A673 (cell line): ENCODE data around the gene SEC22A. TPM values are rescaled to one million over a fixed set of nuclear protein-coding genes. Genes with fewer than 3 reads are reported as not detected.

Source experiments
- BruUV-seq: library from RNA; stranded (reverse); fragments of 400-500 nt; replicated peaks from 2 replicates; lab custom pipeline; 2021; lab: Mats Ljungman, UMichigan
- CTCF ChIA-PET: fragments of 300-600 bp; sonication (Branson Sonifier 250); formaldehyde crosslinking; loops from one replicate; lab custom pipeline; 2022; ENCODE audit warnings: antibody characterized with exemption; lab: Charles Lee
- POLR2A ChIA-PET: fragments of 300-600 bp; sonication (Branson Sonifier 250); formaldehyde crosslinking; loops from one replicate; lab custom pipeline; 2022; ENCODE audit warnings: antibody characterized with exemption; ENCODE audit not compliant: low non-redundant PET; lab: Charles Lee
- DNase-seq: peaks from one replicate; pipeline ENCODE4 v3.0.0-alpha.2; 2015; ENCODE audit warnings: low spot score
- H3K27ac ChIP-seq: fragments of 200-600 bp; sonication (generic); 2 replicates; pipeline ENCODE4 v1.5.1; 2016; ENCODE audit warnings: mixed run types, low read depth, mild to moderate bottlenecking, mixed read lengths, antibody characterized with exemption, low read length; ENCODE audit not compliant: poor library complexity, severe bottlenecking
- H3K27me3 ChIP-seq: fragments of 200-600 bp; sonication (generic); replicated peaks from 2 replicates; pipeline ENCODE4 v1.6.1; 2017; ENCODE audit warnings: mixed run types, low read depth, mild to moderate bottlenecking, mixed read lengths, antibody characterized with exemption, low read length; ENCODE audit not compliant: insufficient read depth, poor library complexity
- H3K36me3 ChIP-seq: fragments of 200-600 bp; sonication (generic); 2 replicates; pipeline ENCODE4 v1.6.1; 2016; ENCODE audit warnings: mixed run types, mild to moderate bottlenecking, mixed read lengths, antibody characterized with exemption, low read length; ENCODE audit not compliant: insufficient read depth, poor library complexity, severe bottlenecking
- H3K4me1 ChIP-seq: fragments of 200-600 bp; sonication (generic); 2 replicates; pipeline ENCODE4 v1.6.1; 2017; ENCODE audit warnings: mixed run types, mild to moderate bottlenecking, mixed read lengths, antibody characterized with exemption, low read length; ENCODE audit not compliant: insufficient read depth, poor library complexity, severe bottlenecking
- H3K4me3 ChIP-seq: fragments of 200-600 bp; sonication (generic); 2 replicates; pipeline ENCODE4 v1.5.1; 2016; ENCODE audit warnings: low read depth, mixed run types, mild to moderate bottlenecking, mixed read lengths, low read length; ENCODE audit not compliant: poor library complexity, severe bottlenecking
- H3K9me3 ChIP-seq: fragments of 200-600 bp; sonication (generic); 2 replicates; pipeline ENCODE4 v1.6.1; 2016; ENCODE audit warnings: mixed run types, low read depth, mild to moderate bottlenecking, mixed read lengths, antibody characterized with exemption, low read length; ENCODE audit not compliant: poor library complexity, severe bottlenecking
- EZH2 ChIP-seq: fragments of 200-600 bp; sonication (generic); IDR thresholded peaks from 2 replicates; pipeline ENCODE4 v1.6.1; 2017; ENCODE audit warnings: borderline replicate concordance, low read depth, mild to moderate bottlenecking, mixed read lengths, antibody characterized with exemption, low read length; ENCODE audit not compliant: poor library complexity, severe bottlenecking
- intact Hi-C: fragments of 100-400 bp; cut with micrococcal nuclease; formaldehyde crosslinking; loops from one replicate; pipeline ENCODE4 v1.10.0; 2022; ENCODE audit not compliant: unreplicated experiment
- total RNA-seq: library from RNA; stranded (reverse); gene quantifications from 2 replicates; pipeline ENCODE4 v1.2.3, GENCODE V29; 2021
- TF ChIP-seq, protein P1 (sequence below): fragments of 300-800, 200-600 bp; sonication (generic); conservative IDR thresholded peaks from 2 replicates; pipeline ENCODE4 v1.5.1; 2017; ENCODE audit warnings: low read depth, mild to moderate bottlenecking, antibody characterized with exemption, low read length, moderate library complexity, mixed read lengths

Gene SEC22A
- total RNA-seq, 1 experiment from 2014 or later = 21.6 TPM

DNA sequence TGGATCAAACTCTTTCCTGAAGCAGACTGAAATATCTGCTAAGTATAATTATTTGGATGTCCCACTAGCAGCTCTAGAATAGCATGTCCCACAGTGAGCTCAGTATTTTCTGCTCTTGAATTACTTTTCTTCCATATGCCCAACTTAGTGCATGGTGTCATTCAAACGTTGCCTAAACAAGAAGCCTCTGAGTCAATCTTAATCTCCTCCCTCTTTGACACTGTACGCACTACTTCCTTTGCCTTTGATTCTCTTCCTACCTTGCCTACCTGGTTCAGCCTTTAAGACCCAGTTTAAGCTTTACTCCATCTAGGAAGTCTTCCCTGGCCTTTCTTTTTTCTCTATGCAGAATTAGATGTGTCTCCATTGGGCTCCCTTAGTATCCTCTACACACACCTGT lies 54.5 kb downstream of the SEC22A start:
- Histone ChIP-seq H3K4me1 (peaks cover 4% of the 10 kb centered on the region), H3K27me3 (no peaks in the 10 kb centered on the region), H3K9me3 (no peaks in the 10 kb centered on the region), H3K4me3 (no peak overlapping the region), H3K36me3 (no peaks in the 10 kb centered on the region), H3K27ac (no peak overlapping the region)
- ChIA-PET POLR2A (no interaction called here), CTCF (no interaction called here)
- no TSS peak for BruUV-seq
- intact Hi-C loops = loop anchor here (5.0 kb wide), 2 partner anchors 104 to 229 kb away; partner anchors contain the start of gene SEMA5B
- no peak for TF ChIP-seq EZH2
- TF ChIP-seq, protein P1, sequence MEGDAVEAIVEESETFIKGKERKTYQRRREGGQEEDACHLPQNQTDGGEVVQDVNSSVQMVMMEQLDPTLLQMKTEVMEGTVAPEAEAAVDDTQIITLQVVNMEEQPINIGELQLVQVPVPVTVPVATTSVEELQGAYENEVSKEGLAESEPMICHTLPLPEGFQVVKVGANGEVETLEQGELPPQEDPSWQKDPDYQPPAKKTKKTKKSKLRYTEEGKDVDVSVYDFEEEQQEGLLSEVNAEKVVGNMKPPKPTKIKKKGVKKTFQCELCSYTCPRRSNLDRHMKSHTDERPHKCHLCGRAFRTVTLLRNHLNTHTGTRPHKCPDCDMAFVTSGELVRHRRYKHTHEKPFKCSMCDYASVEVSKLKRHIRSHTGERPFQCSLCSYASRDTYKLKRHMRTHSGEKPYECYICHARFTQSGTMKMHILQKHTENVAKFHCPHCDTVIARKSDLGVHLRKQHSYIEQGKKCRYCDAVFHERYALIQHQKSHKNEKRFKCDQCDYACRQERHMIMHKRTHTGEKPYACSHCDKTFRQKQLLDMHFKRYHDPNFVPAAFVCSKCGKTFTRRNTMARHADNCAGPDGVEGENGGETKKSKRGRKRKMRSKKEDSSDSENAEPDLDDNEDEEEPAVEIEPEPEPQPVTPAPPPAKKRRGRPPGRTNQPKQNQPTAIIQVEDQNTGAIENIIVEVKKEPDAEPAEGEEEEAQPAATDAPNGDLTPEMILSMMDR = no peak
- DNase-seq = no peak

GRCh38 chr3:123258359-123258758 lies 56.6 kb downstream of the SEC22A start:
- CTCF ChIA-PET = interaction anchor here (1.0 kb wide), 1 partner anchor 311 kb away, joined by 4 read pairs; no protein-coding TSS in a partner anchor
- POLR2A ChIA-PET = no interaction called here
- intact Hi-C loops = loop anchor here (5.0 kb wide), 2 partner anchors 106 to 231 kb away; partner anchors contain the start of gene SEMA5B

DNA sequence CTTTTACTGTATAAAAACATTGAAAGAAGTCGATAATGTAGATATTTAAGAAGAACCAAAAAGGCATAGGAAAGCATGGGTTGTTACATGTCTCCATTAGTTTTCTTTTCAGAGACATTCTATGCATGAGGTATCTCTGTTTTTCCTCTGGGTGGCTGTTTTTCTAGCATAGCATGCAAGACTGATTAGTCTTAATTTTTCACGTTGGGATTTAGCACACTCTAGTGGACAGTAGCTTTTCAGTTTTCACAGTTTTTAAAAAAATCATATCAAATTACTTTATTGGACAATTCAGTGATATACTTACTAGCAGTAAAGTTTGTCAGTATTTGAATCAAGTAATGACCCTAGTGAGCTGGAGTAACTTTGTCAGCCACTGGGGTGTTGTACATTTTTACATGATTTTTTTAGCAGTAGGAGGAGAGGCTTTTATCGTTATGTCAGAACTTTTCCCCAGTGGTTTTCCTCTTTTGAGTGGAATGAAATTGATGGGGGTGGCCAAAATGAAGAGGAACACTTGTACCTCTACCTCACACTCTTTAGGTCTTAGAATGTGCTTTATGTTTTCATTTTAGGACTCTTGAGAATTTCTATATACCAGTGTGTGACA lies 57.2 kb downstream of the SEC22A start:
- no peaks in the 10 kb centered on the region for H3K9me3 ChIP-seq
- no peaks in the 10 kb centered on the region for H3K27me3 ChIP-seq
- BruUV-seq = no TSS peak
- DNase-seq = peak; percentile 80
- no peak overlapping the region for H3K4me3 ChIP-seq
- no peaks in the 10 kb centered on the region for H3K36me3 ChIP-seq
- intact Hi-C loops = loop anchor here (5.0 kb wide), 2 partner anchors 107 to 232 kb away; partner anchors contain the start of gene SEMA5B
- peaks cover 21% of the 10 kb centered on the region for H3K4me1 ChIP-seq
- CTCF ChIA-PET = interaction anchor here (1.0 kb wide), 1 partner anchor 312 kb away, joined by 4 read pairs; no protein-coding TSS in a partner anchor
- H3K27ac ChIP-seq = no peak overlapping the region
- POLR2A ChIA-PET = no interaction called here
- no peak for TF ChIP-seq EZH2
- TF ChIP-seq, protein P1 = peak; percentile 79

More at GRCh38 chr3:123258359-123258758, 56.6 kb downstream of the SEC22A start:
- no peak for DNase-seq
- Histone ChIP-seq H3K36me3 (no peaks in the 10 kb centered on the region), H3K9me3 (no peaks in the 10 kb centered on the region), H3K4me3 (no peak overlapping the region), H3K27me3 (no peaks in the 10 kb centered on the region), H3K27ac (no peak overlapping the region), H3K4me1 (peaks cover 18% of the 10 kb centered on the region)
- TF ChIP-seq, protein P1 = no peak
- TF ChIP-seq EZH2 = no peak
- BruUV-seq = no TSS peak
